HEK293 (cell line): ENCODE measurements around the gene SLC17A9.

Experiments
- CTCF ChIA-PET: fragments of 350-600 bp; formaldehyde crosslinking; extraction: SDS; loops from one replicate; lab custom pipeline; 2021; ENCODE audit warnings: antibody characterized with exemption; lab: Yijun Ruan, JAX
- POLR2A ChIA-PET: fragments of 300-600 bp; formaldehyde crosslinking; extraction: SDS; loops from one replicate; lab custom pipeline; 2020; ENCODE audit warnings: antibody characterized with exemption, inconsistent platforms; lab: Yijun Ruan, JAX
- H3K27ac ChIP-seq: fragments of 200-500 bp; sonication (Bioruptor generic); 2 replicates; pipeline ENCODE4 v1.5.1; 2014; ENCODE audit warnings: low read depth, low read length, control low read depth, inconsistent platforms; ENCODE audit errors: extremely low read depth
- H3K36me3 ChIP-seq, 2 experiments: fragments of 200-500 bp in 1 of 2; sonication (Bioruptor generic) in 1 of 2; 1 replicate in 1 of 2; 2 replicates in 1 of 2; pipeline ENCODE4 v1.5.1; 2014 to 2017; ENCODE audit warnings: inconsistent platforms in 2 of 2, low read length in 2 of 2; ENCODE audit not compliant: control insufficient read depth in 2 of 2, insufficient read depth in 1 of 2
- H3K4me1 ChIP-seq: fragments of 200-500 bp; sonication (Bioruptor generic); 2 replicates; pipeline ENCODE4 v1.5.1; 2014; ENCODE audit warnings: mild to moderate bottlenecking, low read length, inconsistent platforms; ENCODE audit not compliant: control insufficient read depth, insufficient read depth
- H3K4me3 ChIP-seq: 2 replicates; pipeline ENCODE4 v1.5.1; 2011; ENCODE audit warnings: low read depth, mild to moderate bottlenecking, control low read depth, low read length, moderate library complexity
- H3K9me3 ChIP-seq: fragments of 200-500 bp; sonication (Bioruptor generic); 2 replicates; pipeline ENCODE4 v1.5.1; 2014; ENCODE audit warnings: low read depth, low read length, inconsistent platforms; ENCODE audit not compliant: control insufficient read depth, insufficient read depth
- BCL11B ChIP-seq: fragments of 450-650 bp; formaldehyde crosslinking; IDR thresholded peaks from 2 replicates; pipeline ENCODE4 v1.5.1; 2016; ENCODE audit warnings: low read depth, missing biosample characterization, missing genetic modification characterization
- GFI1B ChIP-seq: fragments of 450-650 bp; formaldehyde crosslinking; IDR thresholded peaks from 2 replicates; pipeline ENCODE4 v1.5.1; 2016; ENCODE audit warnings: missing biosample characterization, missing genetic modification characterization
- SCRT2 ChIP-seq: fragments of 450-650 bp; formaldehyde crosslinking; IDR thresholded peaks from 2 replicates; pipeline ENCODE4 v1.5.1; 2016; ENCODE audit warnings: missing biosample characterization, missing genetic modification characterization
- WT1 ChIP-seq: fragments of 450-650 bp; formaldehyde crosslinking; IDR thresholded peaks from 2 replicates; pipeline ENCODE4 v1.5.1; 2016; ENCODE audit warnings: missing biosample characterization, missing genetic modification characterization
- ZBTB21 ChIP-seq: fragments of 450-650 bp; formaldehyde crosslinking; IDR thresholded peaks from 2 replicates; pipeline ENCODE4 v1.5.1; 2017; ENCODE audit warnings: missing biosample characterization, missing genetic modification characterization
- ZNF274 ChIP-seq, 2 experiments: fragments of 200-500 bp in 1 of 2; fragments of 450-650 bp in 1 of 2; sonication (Bioruptor generic) in 1 of 2; formaldehyde crosslinking in 1 of 2; IDR thresholded peaks; 2 replicates each; pipeline versions ENCODE4 v1.5.1 to v1.6.1; 2014 to 2016; ENCODE audit warnings: borderline replicate concordance in 1 of 2, inconsistent platforms in 1 of 2, low read length in 1 of 2, missing biosample characterization in 1 of 2, missing genetic modification characterization in 1 of 2
- ZNF341 ChIP-seq: fragments of 450-650 bp; formaldehyde crosslinking; IDR thresholded peaks from 2 replicates; pipeline ENCODE4; 2016; ENCODE audit warnings: low read depth, missing biosample characterization, missing genetic modification characterization
- ZNF416 ChIP-seq: fragments of 450-650 bp; formaldehyde crosslinking; IDR thresholded peaks from 2 replicates; pipeline ENCODE4 v1.5.1; 2016; ENCODE audit warnings: missing biosample characterization, missing genetic modification characterization
- ZNF510 ChIP-seq: fragments of 450-650 bp; formaldehyde crosslinking; IDR thresholded peaks from 2 replicates; pipeline ENCODE4 v1.5.1; 2018; ENCODE audit warnings: mild to moderate bottlenecking, missing genetic modification characterization, missing biosample characterization; ENCODE audit not compliant: insufficient replicate concordance
- ZNF549 ChIP-seq: fragments of 450-650 bp; IDR thresholded peaks from 2 replicates; pipeline ENCODE4 v1.5.1; 2018; ENCODE audit warnings: missing biosample characterization, missing genetic modification characterization, mild to moderate bottlenecking, inconsistent platforms, moderate library complexity
- ZNF600 ChIP-seq: fragments of 450-650 bp; formaldehyde crosslinking; IDR thresholded peaks from 2 replicates; pipeline ENCODE4 v1.5.1; 2016; ENCODE audit warnings: missing biosample characterization, missing genetic modification characterization
- ZNF776 ChIP-seq: fragments of 450-650 bp; formaldehyde crosslinking; IDR thresholded peaks from 2 replicates; pipeline ENCODE4 v1.5.0; 2017; ENCODE audit warnings: missing biosample characterization, missing genetic modification characterization, borderline replicate concordance
- ZNF777 ChIP-seq: fragments of 450-650 bp; formaldehyde crosslinking; IDR thresholded peaks from 2 replicates; pipeline ENCODE4 v1.5.1; 2017; ENCODE audit warnings: missing biosample characterization, missing genetic modification characterization, borderline replicate concordance
- ZNF785 ChIP-seq: fragments of 450-650 bp; formaldehyde crosslinking; IDR thresholded peaks from 2 replicates; pipeline ENCODE4 v1.5.1; 2016; ENCODE audit warnings: missing biosample characterization, missing genetic modification characterization
- TF ChIP-seq, protein P1 (sequence below): fragments of 450-650 bp; formaldehyde crosslinking; IDR thresholded peaks from 2 replicates; pipeline ENCODE4 v1.5.1; 2016; ENCODE audit warnings: missing biosample characterization, missing genetic modification characterization
- TF ChIP-seq, protein P2 (sequence below): fragments of 450-650 bp; formaldehyde crosslinking; IDR thresholded peaks from 2 replicates; pipeline ENCODE4 v1.5.1; 2017; ENCODE audit warnings: missing biosample characterization, missing genetic modification characterization
- TF ChIP-seq, protein P3 (sequence below): fragments of 450-650 bp; IDR thresholded peaks from 2 replicates; pipeline ENCODE4 v1.5.1; 2018; ENCODE audit warnings: missing biosample characterization, mild to moderate bottlenecking, missing genetic modification characterization

The SLC17A9 gene

DNA sequence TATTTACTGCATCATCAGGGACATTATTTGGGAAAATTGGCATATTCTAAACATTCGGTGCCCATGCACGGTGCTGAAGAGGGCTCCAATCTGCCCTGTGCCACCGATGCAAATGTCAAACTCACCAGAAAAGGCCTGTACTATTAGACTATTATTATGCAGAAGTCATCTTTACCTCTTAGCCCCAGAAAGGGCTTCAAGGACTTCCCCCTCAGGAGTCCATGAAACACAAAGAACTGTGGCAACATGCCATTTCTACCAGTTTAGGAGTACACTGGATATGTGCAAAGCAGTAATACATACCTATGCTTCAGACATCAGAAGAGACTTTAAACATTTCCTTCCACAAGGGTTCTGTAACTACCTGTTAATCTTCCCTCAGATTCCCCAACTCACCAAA lies 34.8 kb upstream of the SLC17A9 start:
- H3K4me1 ChIP-seq = peaks cover 54% of the 10 kb centered on the region
- TF ChIP-seq ZNF600 (tag by site-specific recombination) = no peak
- TF ChIP-seq WT1 (tag by site-specific recombination) = no peak
- no peak for TF ChIP-seq ZNF549 (tag by site-specific recombination)
- no peak for TF ChIP-seq ZNF777 (tag by site-specific recombination)
- TF ChIP-seq, protein P1, sequence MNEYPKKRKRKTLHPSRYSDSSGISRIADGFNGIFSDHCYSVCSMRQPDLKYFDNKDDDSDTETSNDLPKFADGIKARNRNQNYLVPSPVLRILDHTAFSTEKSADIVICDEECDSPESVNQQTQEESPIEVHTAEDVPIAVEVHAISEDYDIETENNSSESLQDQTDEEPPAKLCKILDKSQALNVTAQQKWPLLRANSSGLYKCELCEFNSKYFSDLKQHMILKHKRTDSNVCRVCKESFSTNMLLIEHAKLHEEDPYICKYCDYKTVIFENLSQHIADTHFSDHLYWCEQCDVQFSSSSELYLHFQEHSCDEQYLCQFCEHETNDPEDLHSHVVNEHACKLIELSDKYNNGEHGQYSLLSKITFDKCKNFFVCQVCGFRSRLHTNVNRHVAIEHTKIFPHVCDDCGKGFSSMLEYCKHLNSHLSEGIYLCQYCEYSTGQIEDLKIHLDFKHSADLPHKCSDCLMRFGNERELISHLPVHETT (tag by site-specific recombination) = no peak
- TF ChIP-seq ZNF776 = no peak
- TF ChIP-seq ZNF274 (IDR thresholded peaks at IDR 0.05; ENCODE audit: low read length) = no peak
- TF ChIP-seq ZNF274 (tag by site-specific recombination; IDR thresholded peaks at IDR 0.05; ENCODE audit: borderline replicate concordance) = no peak
- peak; percentile 53; the same call in 1 of the 2 replicates for TF ChIP-seq SCRT2
- ChIA-PET CTCF (interaction anchor here (0.9 to 3.7 kb wide), 4 partner anchors 10 to 95 kb away, joined by 3 to 26 read pairs (median 5); no protein-coding TSS in a partner anchor), POLR2A (interaction anchor here (0.8 to 1.5 kb wide), 2 partner anchors 18 to 20 kb away, joined by 3 to 4 read pairs; partner anchors contain the start of gene GID8)
- H3K36me3 ChIP-seq = peaks cover 2 to 9% of the 10 kb centered on the region in 2 experiments; a peak in 2 of 3 replicates
- no peaks in the 10 kb centered on the region for H3K9me3 ChIP-seq
- H3K27ac ChIP-seq = no peak overlapping the region
- H3K4me3 ChIP-seq = no peak overlapping the region

DNA sequence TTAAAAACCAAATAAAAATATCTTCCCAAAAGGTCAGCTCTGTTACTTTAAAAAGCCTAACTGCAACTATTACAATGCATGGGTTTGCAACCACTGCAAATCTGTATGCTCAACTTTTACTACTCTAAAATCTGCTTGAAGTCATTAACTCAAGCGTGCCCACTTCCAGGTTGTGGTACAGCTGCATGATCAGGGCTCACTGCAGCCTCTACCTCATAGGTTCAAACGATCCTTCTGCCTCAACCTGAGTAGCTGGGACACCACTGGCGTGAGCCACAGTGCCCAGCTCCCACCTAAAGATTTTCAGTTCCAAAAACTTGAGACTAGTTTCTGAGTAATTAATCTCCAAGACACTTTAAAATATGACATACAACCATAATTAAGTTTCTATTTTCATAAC lies 34.4 kb upstream of the SLC17A9 start:
- no peak overlapping the region for H3K27ac ChIP-seq

DNA sequence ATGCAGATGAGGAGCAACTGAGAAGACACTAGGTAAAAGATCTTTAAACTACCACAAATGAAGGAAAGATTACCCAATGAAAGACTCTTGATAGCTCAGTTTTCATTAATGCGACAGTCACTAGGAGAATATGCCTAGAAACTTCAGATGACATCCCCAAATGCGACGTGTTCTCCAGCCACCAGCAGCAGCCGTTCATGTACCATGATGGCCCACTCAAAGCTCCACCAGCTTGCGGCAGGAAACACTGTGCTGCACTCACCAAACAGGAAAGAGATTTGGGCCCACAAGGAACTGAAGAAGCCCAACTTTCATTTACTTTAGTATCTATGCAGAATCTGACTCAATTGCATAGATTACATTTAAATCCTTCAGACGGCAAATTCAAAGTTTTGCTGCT lies 33.7 kb upstream of the SLC17A9 start:
- H3K4me3 ChIP-seq = no peak overlapping the region
- TF ChIP-seq ZNF785 (tag by site-specific recombination) = no peak
- TF ChIP-seq, protein P2, sequence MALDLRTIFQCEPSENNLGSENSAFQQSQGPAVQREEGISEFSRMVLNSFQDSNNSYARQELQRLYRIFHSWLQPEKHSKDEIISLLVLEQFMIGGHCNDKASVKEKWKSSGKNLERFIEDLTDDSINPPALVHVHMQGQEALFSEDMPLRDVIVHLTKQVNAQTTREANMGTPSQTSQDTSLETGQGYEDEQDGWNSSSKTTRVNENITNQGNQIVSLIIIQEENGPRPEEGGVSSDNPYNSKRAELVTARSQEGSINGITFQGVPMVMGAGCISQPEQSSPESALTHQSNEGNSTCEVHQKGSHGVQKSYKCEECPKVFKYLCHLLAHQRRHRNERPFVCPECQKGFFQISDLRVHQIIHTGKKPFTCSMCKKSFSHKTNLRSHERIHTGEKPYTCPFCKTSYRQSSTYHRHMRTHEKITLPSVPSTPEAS = no peak
- TF ChIP-seq ZBTB21 (tag by site-specific recombination) = no peak
- TF ChIP-seq, protein P3, sequence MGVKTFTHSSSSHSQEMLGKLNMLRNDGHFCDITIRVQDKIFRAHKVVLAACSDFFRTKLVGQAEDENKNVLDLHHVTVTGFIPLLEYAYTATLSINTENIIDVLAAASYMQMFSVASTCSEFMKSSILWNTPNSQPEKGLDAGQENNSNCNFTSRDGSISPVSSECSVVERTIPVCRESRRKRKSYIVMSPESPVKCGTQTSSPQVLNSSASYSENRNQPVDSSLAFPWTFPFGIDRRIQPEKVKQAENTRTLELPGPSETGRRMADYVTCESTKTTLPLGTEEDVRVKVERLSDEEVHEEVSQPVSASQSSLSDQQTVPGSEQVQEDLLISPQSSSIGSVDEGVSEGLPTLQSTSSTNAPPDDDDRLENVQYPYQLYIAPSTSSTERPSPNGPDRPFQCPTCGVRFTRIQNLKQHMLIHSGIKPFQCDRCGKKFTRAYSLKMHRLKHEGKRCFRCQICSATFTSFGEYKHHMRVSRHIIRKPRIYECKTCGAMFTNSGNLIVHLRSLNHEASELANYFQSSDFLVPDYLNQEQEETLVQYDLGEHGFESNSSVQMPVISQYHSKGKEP (tag by site-specific recombination) = 0 out of 2 replicates have a peak, but pooled peaks have one; percentile 52
- no peak for TF ChIP-seq ZNF341
- no peak for TF ChIP-seq ZNF416 (tag by site-specific recombination)
- ChIA-PET CTCF (interaction anchor here (0.5 to 3.7 kb wide), 4 partner anchors 8 to 91 kb away, joined by 3 to 26 read pairs (median 3); no protein-coding TSS in a partner anchor), POLR2A (no interaction called here)
- no peak overlapping the region for H3K27ac ChIP-seq
- no peaks in the 10 kb centered on the region for H3K9me3 ChIP-seq
- no peaks in the 10 kb centered on the region for H3K36me3 ChIP-seq
- H3K4me1 ChIP-seq = peaks cover 55% of the 10 kb centered on the region

More for the DNA sequence above, 34.4 kb upstream of the SLC17A9 start:
- POLR2A ChIA-PET = interaction anchor here (1.5 kb wide), 1 partner anchor 17 kb away, joined by 4 read pairs; no protein-coding TSS in a partner anchor
- TF ChIP-seq SCRT2 = 0 out of 2 replicates have a peak, but pooled peaks have one; percentile 3
- TF ChIP-seq BCL11B = no peak
- TF ChIP-seq, protein P3 (tag by site-specific recombination) = peak; percentile 96
- no peak for TF ChIP-seq ZNF510 (tag by site-specific recombination)
- 0 out of 2 replicates have a peak, but pooled peaks have one; percentile 38 for TF ChIP-seq GFI1B (tag by site-specific recombination)
- CTCF ChIA-PET = interaction anchor here (0.9 to 3.7 kb wide), 4 partner anchors 11 to 95 kb away, joined by 3 to 26 read pairs (median 5); no protein-coding TSS in a partner anchor
- Histone ChIP-seq H3K36me3 (peaks cover 0 to 5% of the 10 kb centered on the region in 2 experiments; a peak in 1 of 3 replicates), H3K4me3 (no peak overlapping the region), H3K4me1 (peaks cover 53% of the 10 kb centered on the region), H3K9me3 (no peaks in the 10 kb centered on the region)
